CD14-positive monocyte (primary cell): ENCODE measurements around the gene CAPZA1. TPM values are rescaled to one million over a fixed set of nuclear protein-coding genes. Genes with fewer than 3 reads are reported as not detected.

Experiments used
- DNase-seq, 3 donors: peaks; one replicate each; pipeline ENCODE4 v3.0.0-alpha.2; 2011 to 2022
- H2AFZ ChIP-seq: 2 replicates; pipeline ENCODE4 v1.6.0; 2012; ENCODE audit warnings: mild to moderate bottlenecking, low read depth, low read length, inconsistent platforms; ENCODE audit not compliant: insufficient read depth, poor library complexity, severe bottlenecking
- H3K27ac ChIP-seq, 2 donors: 1 replicate in 1 of 2; 2 replicates in 1 of 2; pipeline ENCODE4 v1.5.1; 2012 to 2013; ENCODE audit warnings: low read length in 2 of 2, control low read depth in 1 of 2, inconsistent platforms in 1 of 2, low read depth in 1 of 2, mild to moderate bottlenecking in 1 of 2
- H3K27me3 ChIP-seq, 2 donors: one replicate each; pipeline versions ENCODE4 v1.6.0 to v1.6.1; 2011 to 2013; ENCODE audit warnings: low read length in 2 of 2; ENCODE audit not compliant: control insufficient read depth in 2 of 2, insufficient read depth in 2 of 2
- H3K36me3 ChIP-seq, 2 donors: replicated peaks in 1 of 2; 1 replicate in 1 of 2; 2 replicates in 1 of 2; pipeline versions ENCODE4 v1.5.1 to v1.6.1; 2012 to 2013; ENCODE audit warnings: low read length in 2 of 2, control low read depth in 1 of 2, inconsistent platforms in 1 of 2, mild to moderate bottlenecking in 1 of 2; ENCODE audit not compliant: insufficient read depth in 2 of 2, control insufficient read depth in 1 of 2
- H3K4me1 ChIP-seq, 2 donors: 1 replicate in 1 of 2; 2 replicates in 1 of 2; pipeline versions ENCODE4 v1.5.1 to v1.6.1; 2012 to 2013; ENCODE audit warnings: low read length in 2 of 2, control low read depth in 1 of 2, inconsistent platforms in 1 of 2, mild to moderate bottlenecking in 1 of 2, moderate library complexity in 1 of 2; ENCODE audit not compliant: insufficient read depth in 2 of 2, control insufficient read depth in 1 of 2
- H3K4me2 ChIP-seq: replicated peaks from 2 replicates; pipeline ENCODE3; 2012; ENCODE audit warnings: low read length, moderate library complexity, mild to moderate bottlenecking; ENCODE audit not compliant: poor library complexity, severe bottlenecking; ENCODE audit errors: extremely low read depth
- H3K4me3 ChIP-seq, 3 experiments: fragments of 200-600 bp in 1 of 3; sonication (generic) in 1 of 3; replicated peaks in 1 of 3; 1 replicate in 2 of 3; 2 replicates in 1 of 3; pipeline ENCODE4 v1.5.1; 2011 to 2013; ENCODE audit warnings: low read length in 3 of 3, mild to moderate bottlenecking in 3 of 3, control low read depth in 2 of 3, low read depth in 2 of 3, inconsistent platforms in 1 of 3, moderate library complexity in 1 of 3
- H3K79me2 ChIP-seq: 2 replicates; pipeline ENCODE4 v1.6.0; 2012; ENCODE audit warnings: mild to moderate bottlenecking, control low read depth, inconsistent platforms, low read length, moderate library complexity; ENCODE audit not compliant: insufficient read depth
- H3K9ac ChIP-seq: 2 replicates; pipeline ENCODE4 v1.6.0; 2017; ENCODE audit warnings: low read length, mild to moderate bottlenecking; ENCODE audit not compliant: insufficient read depth, poor library complexity, severe bottlenecking
- H3K9me3 ChIP-seq, 2 donors: replicated peaks in 1 of 2; 1 replicate in 1 of 2; 2 replicates in 1 of 2; pipeline versions ENCODE4 v1.5.1 to v1.6.1; 2012 to 2013; ENCODE audit warnings: low read length in 2 of 2, control low read depth in 1 of 2; ENCODE audit not compliant: control insufficient read depth in 1 of 2, insufficient read depth in 1 of 2
- H4K20me1 ChIP-seq: 2 replicates; pipeline ENCODE4 v1.6.0; 2012; ENCODE audit warnings: mild to moderate bottlenecking, low read length, control low read depth, moderate library complexity; ENCODE audit not compliant: insufficient read depth
- H3K27ac Mint-ChIP-seq, 7 donors: one replicate each; pipeline ENCODE4 v1.8.0; 2020; ENCODE audit warnings: mild to moderate bottlenecking in 7 of 7, mixed read lengths in 7 of 7, moderate library complexity in 6 of 7, inconsistent platforms in 2 of 7
- H3K27me3 Mint-ChIP-seq, 3 donors: one replicate each; pipeline ENCODE4 v1.8.0; 2021 to 2022; ENCODE audit warnings: low read depth in 3 of 3, mild to moderate bottlenecking in 3 of 3, mixed read lengths in 3 of 3, moderate library complexity in 3 of 3, inconsistent platforms in 1 of 3
- H3K36me3 Mint-ChIP-seq, 2 donors: one replicate each; pipeline ENCODE4 v1.8.0; 2020; ENCODE audit warnings: mixed read lengths in 2 of 2, inconsistent platforms in 1 of 2, mild to moderate bottlenecking in 1 of 2
- H3K4me1 Mint-ChIP-seq: one replicate; pipeline ENCODE4 v1.8.0; 2020; ENCODE audit warnings: mild to moderate bottlenecking, mixed read lengths
- H3K4me3 Mint-ChIP-seq, 2 donors: one replicate each; pipeline ENCODE4 v1.8.0; 2020; ENCODE audit warnings: mild to moderate bottlenecking in 2 of 2, mixed read lengths in 2 of 2, moderate library complexity in 1 of 2
- H3K9me3 Mint-ChIP-seq, 7 donors: one replicate each; pipeline ENCODE4 v1.8.0; 2020 to 2022; ENCODE audit warnings: mixed read lengths in 7 of 7, mild to moderate bottlenecking in 6 of 7, moderate library complexity in 6 of 7, inconsistent platforms in 2 of 7
- WGBS: methylation state at CpG from one replicate; pipeline ENCODE4 v1.1.5; 2013; ENCODE audit warnings: missing lambda C conversion rate; ENCODE audit not compliant: insufficient coverage; 5-methylcytosine and 5-hydroxymethylcytosine counted together
- intact Hi-C, 2 donors: fragments of 100-400 bp; cut with micrococcal nuclease; formaldehyde crosslinking; loops; one replicate each; pipeline versions ENCODE4 v1.15.0 to v1.15.1; 2023
- polyA plus RNA-seq, 3 donors: library from polyadenylated mRNA; depleted of rRNA in 1 of 3; unstranded in 2 of 3; stranded (reverse) in 1 of 3; fragments of 300-500 nt in 2 of 3; fragments of >200 nt in 1 of 3; fragmentation: Illumina TruSeq in 2 of 3; gene quantifications; 1 replicate in 2 of 3; 2 replicates in 1 of 3; pipeline ENCODE4 v1.2.3, GENCODE V29; 2012 to 2021
- TF ChIP-seq, protein P1 (sequence below): fragments of 200-600 bp; IDR thresholded peaks from one replicate; pipeline ENCODE4 v1.8.0; 2022; ENCODE audit warnings: antibody characterized with exemption, mild to moderate bottlenecking

CAPZA1 gene
- polyA plus RNA-seq, 3 donors, result 93.4 to 357 (median 339) TPM

DNA sequence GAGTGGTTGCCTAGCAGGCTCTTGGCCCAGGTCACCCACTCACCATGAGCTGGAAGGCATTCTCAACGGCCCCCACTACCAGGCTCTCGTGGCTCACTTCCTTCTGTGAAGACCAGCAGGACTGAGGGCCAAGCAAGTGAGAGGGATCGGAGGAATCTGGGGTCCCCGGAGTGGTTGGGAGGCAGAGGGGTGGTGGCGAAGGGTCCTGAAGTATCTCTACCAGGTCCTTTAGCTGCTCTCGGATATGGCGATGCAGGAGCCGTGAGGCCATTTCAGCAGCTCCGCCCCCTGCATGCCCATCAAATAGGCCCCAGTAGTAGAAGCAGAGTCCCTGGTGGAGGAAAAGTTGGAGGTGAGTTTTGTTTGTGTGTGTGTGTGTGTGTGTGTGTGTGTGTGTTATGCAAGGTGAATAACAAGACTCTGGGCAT is 93.1 kb downstream of the CAPZA1 start:
- Histone ChIP-seq H3K36me3 (no peaks in the 10 kb centered on the region), H2AFZ (no peak overlapping the region), H3K9ac (no peak overlapping the region), H3K79me2 (no peaks in the 10 kb centered on the region), H3K4me3 (no peak overlapping the region), H3K9me3 (no peaks in the 10 kb centered on the region), H3K27me3 (peaks cover 0 to 17% of the 10 kb centered on the region in 2 donors), H3K27ac (no peak overlapping the region), H4K20me1 (no peaks in the 10 kb centered on the region), H3K4me2 (no peak overlapping the region), H3K4me1 (peaks cover 29 to 31% of the 10 kb centered on the region in 2 donors)
- WGBS, result 91% methylated on average over 3 of the region's 9 CpGs
- H3K27me3 Mint-ChIP-seq, result peaks cover 28 to 48% (median 31%) of the 10 kb centered on the region in 3 donors
- H3K27ac Mint-ChIP-seq, result no peak overlapping the region
- DNase-seq, result no peak
- H3K4me3 Mint-ChIP-seq, result peak overlapping the region in 1 of 2 donors; percentile 70
- intact Hi-C loops, result loop anchor here (5.0 to 10.0 kb wide), 3 partner anchors 242 to 1572 kb away; partner anchors contain the start of gene SLC16A1 (in 1 of the 2)
- H3K9me3 Mint-ChIP-seq, result no peaks in the 10 kb centered on the region
- no peaks in the 10 kb centered on the region for H3K36me3 Mint-ChIP-seq
- H3K4me1 Mint-ChIP-seq, result peaks cover 26% of the 10 kb centered on the region
- TF ChIP-seq, protein P1, sequence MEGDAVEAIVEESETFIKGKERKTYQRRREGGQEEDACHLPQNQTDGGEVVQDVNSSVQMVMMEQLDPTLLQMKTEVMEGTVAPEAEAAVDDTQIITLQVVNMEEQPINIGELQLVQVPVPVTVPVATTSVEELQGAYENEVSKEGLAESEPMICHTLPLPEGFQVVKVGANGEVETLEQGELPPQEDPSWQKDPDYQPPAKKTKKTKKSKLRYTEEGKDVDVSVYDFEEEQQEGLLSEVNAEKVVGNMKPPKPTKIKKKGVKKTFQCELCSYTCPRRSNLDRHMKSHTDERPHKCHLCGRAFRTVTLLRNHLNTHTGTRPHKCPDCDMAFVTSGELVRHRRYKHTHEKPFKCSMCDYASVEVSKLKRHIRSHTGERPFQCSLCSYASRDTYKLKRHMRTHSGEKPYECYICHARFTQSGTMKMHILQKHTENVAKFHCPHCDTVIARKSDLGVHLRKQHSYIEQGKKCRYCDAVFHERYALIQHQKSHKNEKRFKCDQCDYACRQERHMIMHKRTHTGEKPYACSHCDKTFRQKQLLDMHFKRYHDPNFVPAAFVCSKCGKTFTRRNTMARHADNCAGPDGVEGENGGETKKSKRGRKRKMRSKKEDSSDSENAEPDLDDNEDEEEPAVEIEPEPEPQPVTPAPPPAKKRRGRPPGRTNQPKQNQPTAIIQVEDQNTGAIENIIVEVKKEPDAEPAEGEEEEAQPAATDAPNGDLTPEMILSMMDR, result no peak

DNA sequence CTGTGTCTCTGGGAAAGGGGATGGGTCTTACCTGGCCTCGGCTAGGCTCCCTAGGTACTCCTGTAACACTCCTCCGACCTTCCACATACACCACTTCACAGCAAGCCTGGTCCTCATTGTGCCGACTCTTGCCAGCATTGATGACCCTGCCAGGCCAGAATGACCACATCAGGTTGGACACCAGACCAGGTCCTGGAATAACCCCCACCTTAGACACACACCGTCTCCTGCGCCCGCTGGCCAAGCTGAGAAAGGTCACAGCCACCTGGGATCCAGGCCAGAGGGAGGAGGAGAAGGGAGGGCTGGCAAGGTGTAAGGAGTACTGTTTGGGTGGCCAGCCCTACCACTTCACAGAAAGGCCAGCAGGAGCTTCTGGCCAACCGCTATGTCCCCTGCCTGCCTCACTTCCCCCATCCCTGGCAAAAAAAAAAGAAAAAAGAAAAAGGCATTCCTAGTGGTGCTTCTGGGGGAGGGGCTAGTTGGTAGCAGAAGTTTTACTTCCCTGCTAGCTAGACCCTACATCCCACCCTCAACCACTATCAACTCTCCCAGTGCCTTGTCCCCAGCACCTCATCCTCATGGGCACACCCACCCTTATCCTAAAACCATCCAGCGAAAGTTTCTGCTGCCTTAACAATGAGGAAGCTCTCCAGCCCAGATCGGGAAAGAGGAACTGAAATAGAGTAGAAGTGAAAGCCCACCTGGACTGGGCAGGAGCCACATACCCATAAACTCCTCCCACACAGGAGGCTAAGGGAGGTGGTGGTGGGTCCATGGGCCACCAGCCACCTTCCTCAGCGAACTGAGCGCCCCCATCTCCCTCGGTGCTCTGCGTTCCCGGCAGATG is 94.1 kb downstream of the CAPZA1 start:
- H3K4me1 Mint-ChIP-seq, result peaks cover 28% of the 10 kb centered on the region
- no peaks in the 10 kb centered on the region for H4K20me1 ChIP-seq
- no peaks in the 10 kb centered on the region for H3K79me2 ChIP-seq
- peaks cover 29 to 34% of the 10 kb centered on the region in 2 donors for H3K4me1 ChIP-seq
- peak overlapping the region; percentile 62 for H2AFZ ChIP-seq
- peak overlapping the region; percentile 16 to 76 (median 44) for H3K4me3 ChIP-seq
- TF ChIP-seq, protein P1, result no peak
- peaks cover 25 to 50% (median 29%) of the 10 kb centered on the region in 3 donors for H3K27me3 Mint-ChIP-seq
- peak overlapping the region in 4 of 7 donors; percentile 8 to 75 (median 41) for H3K27ac Mint-ChIP-seq
- DNase-seq, result peak; percentile 55 to 71 (median 69)
- H3K36me3 ChIP-seq, result no peaks in the 10 kb centered on the region
- 17% methylated on average over 6 of the region's 14 CpGs for WGBS
- no peaks in the 10 kb centered on the region for H3K9me3 Mint-ChIP-seq
- H3K4me3 Mint-ChIP-seq, result peak overlapping the region; percentile 89 to 94
- H3K27me3 ChIP-seq, result peaks cover 0 to 9% of the 10 kb centered on the region in 2 donors
- H3K4me2 ChIP-seq, result peak overlapping the region; percentile 86
- peak overlapping the region in 1 of 2 donors; percentile 10 for H3K27ac ChIP-seq
- H3K36me3 Mint-ChIP-seq, result no peaks in the 10 kb centered on the region
- H3K9ac ChIP-seq, result peak overlapping the region; percentile 19
- no peaks in the 10 kb centered on the region for H3K9me3 ChIP-seq
- intact Hi-C loops, result loop anchor here (5.0 to 10.0 kb wide), 3 partner anchors 241 to 1571 kb away; partner anchors contain the start of gene SLC16A1 (in 1 of the 2)
